GM23338 (cell line): ENCODE results near the gene ADCY1. TPM values are rescaled to one million over a fixed set of nuclear protein-coding genes. Genes with fewer than 3 reads are reported as not detected.
A peak's percentile ranks its signal among the peaks of the same experiment; 100 is the strongest.

Source experiments
- ATAC-seq: fragments of 200-7000 bp; cut with Tn5 transposase; 3 replicates; pipeline ENCODE4 v1.9.1; 2020
- DNase-seq: peaks from one replicate; pipeline ENCODE4 v3.0.0-alpha.2; 2015; ENCODE audit warnings: low spot score
- H2AFZ ChIP-seq: fragments of 200-600 bp; sonication (generic); 2 replicates; pipeline ENCODE4 v1.8.0; 2016; ENCODE audit warnings: antibody characterized with exemption, mild to moderate bottlenecking, moderate library complexity
- H3F3A ChIP-seq: fragments of 200-600 bp; sonication (generic); replicated peaks from 2 replicates; pipeline ENCODE4 v1.8.0; 2017; ENCODE audit warnings: antibody characterized with exemption, mixed run types, low read depth
- H3K27ac ChIP-seq: fragments of 200-600 bp; sonication (generic); 2 replicates; pipeline ENCODE4 v1.6.1; 2016; ENCODE audit warnings: low read depth
- H3K27me3 ChIP-seq: fragments of 200-600 bp; sonication (generic); 2 replicates; pipeline ENCODE4 v1.8.0; 2016; ENCODE audit warnings: mild to moderate bottlenecking, mixed run types, moderate library complexity; ENCODE audit not compliant: insufficient read depth
- H3K36me3 ChIP-seq: fragments of 200-600 bp; sonication (generic); 2 replicates; pipeline ENCODE4 v1.8.0; 2016; ENCODE audit warnings: mild to moderate bottlenecking; ENCODE audit not compliant: insufficient read depth
- H3K4me1 ChIP-seq: fragments of 200-600 bp; sonication (generic); 2 replicates; pipeline ENCODE4 v1.8.0; 2016; ENCODE audit warnings: mild to moderate bottlenecking, moderate library complexity; ENCODE audit not compliant: insufficient read depth
- H3K4me2 ChIP-seq: fragments of 200-600 bp; sonication (generic); 2 replicates; pipeline ENCODE4 v1.7.1; 2017; ENCODE audit warnings: mixed run types
- H3K4me3 ChIP-seq: fragments of 200-600 bp; sonication (generic); 2 replicates; pipeline ENCODE4 v1.6.1; 2016; ENCODE audit warnings: mixed run types
- H3K79me2 ChIP-seq: fragments of 200-600 bp; sonication (generic); replicated peaks from 2 replicates; pipeline ENCODE4 v1.8.0; 2017; ENCODE audit warnings: mild to moderate bottlenecking; ENCODE audit not compliant: insufficient read depth
- H3K9me2 ChIP-seq: fragments of 200-600 bp; sonication (generic); 2 replicates; pipeline ENCODE4 v1.8.0; 2017; ENCODE audit not compliant: insufficient read depth
- H4K20me1 ChIP-seq: fragments of 200-600 bp; sonication (generic); replicated peaks from 2 replicates; pipeline ENCODE4 v1.8.0; 2017; ENCODE audit warnings: mild to moderate bottlenecking; ENCODE audit not compliant: insufficient read depth
- H3K27ac Mint-ChIP-seq: 2 replicates; pipeline ENCODE4 v1.8.0; 2020; ENCODE audit warnings: inconsistent platforms, mild to moderate bottlenecking, moderate library complexity, mixed read lengths
- H3K27me3 Mint-ChIP-seq: 3 replicates; pipeline ENCODE4 v1.8.0; 2022; ENCODE audit warnings: low read depth, mild to moderate bottlenecking, moderate library complexity, mixed read lengths, inconsistent platforms; ENCODE audit not compliant: insufficient read depth, poor library complexity
- H3K36me3 Mint-ChIP-seq: 3 replicates; pipeline ENCODE4 v1.8.0; 2021; ENCODE audit warnings: low read depth, mild to moderate bottlenecking, inconsistent platforms, moderate library complexity, mixed read lengths
- H3K4me1 Mint-ChIP-seq: 3 replicates; pipeline ENCODE4 v1.8.0; 2020; ENCODE audit warnings: mild to moderate bottlenecking, inconsistent platforms, mixed read lengths
- H3K4me3 Mint-ChIP-seq: 3 replicates; pipeline ENCODE4 v1.8.0; 2021; ENCODE audit warnings: moderate library complexity, mild to moderate bottlenecking, inconsistent platforms, mixed read lengths
- H3K9me3 Mint-ChIP-seq: 3 replicates; pipeline ENCODE4 v1.8.0; 2020; ENCODE audit warnings: moderate library complexity, mild to moderate bottlenecking, inconsistent platforms, mixed read lengths
- CREB1 ChIP-seq: fragments of 250-450 bp; sonication (Bioruptor Pico); IDR thresholded peaks from 2 replicates; pipeline ENCODE4 v1.5.0; 2020; ENCODE audit warnings: low read depth, mild to moderate bottlenecking, moderate library complexity
- EZH2 ChIP-seq: fragments of 200-600 bp; sonication (generic); IDR thresholded peaks from one replicate; pipeline ENCODE4 v1.8.0; 2017; ENCODE audit warnings: antibody characterized with exemption, mild to moderate bottlenecking, low read depth; ENCODE audit not compliant: unreplicated experiment
- EZH2phosphoT487 ChIP-seq: fragments of 200-600 bp; sonication (generic); IDR thresholded peaks from one replicate; pipeline ENCODE4 v1.8.1; 2018; ENCODE audit warnings: antibody characterized with exemption; ENCODE audit not compliant: unreplicated experiment
- JUNB ChIP-seq: IDR thresholded peaks from one replicate; pipeline ENCODE4 v1.6.1; 2016; ENCODE audit warnings: antibody characterized with exemption; ENCODE audit not compliant: unreplicated experiment
- NANOG ChIP-seq: IDR thresholded peaks from 2 replicates; pipeline ENCODE4 v1.6.1; 2016; ENCODE audit warnings: antibody characterized with exemption, borderline replicate concordance
- POLR2AphosphoS5 ChIP-seq: IDR thresholded peaks from 2 replicates; pipeline ENCODE4 v1.6.1; 2016; ENCODE audit warnings: antibody characterized with exemption, low read depth
- STAT1 ChIP-seq: IDR thresholded peaks from one replicate; pipeline ENCODE4 v1.6.1; 2016; ENCODE audit warnings: antibody characterized with exemption; ENCODE audit not compliant: unreplicated experiment
- ZNF114 ChIP-seq: fragments of 250-450 bp; sonication (Bioruptor Pico); IDR thresholded peaks from 2 replicates; pipeline ENCODE4 v1.5.0; 2020; ENCODE audit warnings: mild to moderate bottlenecking, moderate library complexity
- ZNF331 ChIP-seq: fragments of 250-450 bp; sonication (Bioruptor Pico); IDR thresholded peaks from 2 replicates; pipeline ENCODE4 v1.5.0; 2020; ENCODE audit warnings: low read depth, mild to moderate bottlenecking, moderate library complexity
- polyA plus RNA-seq: library from polyadenylated mRNA; unstranded; fragments of >200 nt; fragmentation: Nextera tagmentation; extraction: Ambion mirVana; gene quantifications from 2 replicates; pipeline ENCODE4 v1.2.1, GENCODE V29; 2016
- total RNA-seq: library from RNA; depleted of rRNA; stranded (reverse); fragments of >200 nt; shearing (Covaris generic); gene quantifications from 2 replicates; pipeline ENCODE4 v1.2.3, GENCODE V29; 2014
- TF ChIP-seq, protein P1 (sequence below), 2 experiments: fragments of 200-600 bp in 1 of 2; sonication (generic) in 1 of 2; conservative IDR thresholded peaks; 2 replicates each; pipeline versions ENCODE4 v1.5.1 to v1.6.1; 2016 to 2017; ENCODE audit warnings: antibody characterized with exemption in 2 of 2, low read depth in 2 of 2, mild to moderate bottlenecking in 2 of 2, moderate library complexity in 1 of 2
- TF ChIP-seq, protein P2 (sequence below): fragments of 250-450 bp; sonication (Bioruptor Pico); IDR thresholded peaks from 2 replicates; pipeline ENCODE4 v1.5.0; 2020; ENCODE audit warnings: mild to moderate bottlenecking, moderate library complexity
- TF ChIP-seq, protein P3 (sequence below): IDR thresholded peaks from 2 replicates; pipeline ENCODE4 v1.6.1; 2016; ENCODE audit warnings: antibody characterized with exemption
- TF ChIP-seq, protein P4 (sequence below): IDR thresholded peaks from one replicate; pipeline ENCODE4 v1.6.1; 2018; ENCODE audit warnings: antibody characterized with exemption; ENCODE audit not compliant: unreplicated experiment

Gene ADCY1
- total and polyA plus RNA-seq, 2 experiments from 2014 or later, result 2.3 to 18.7 TPM

DNA sequence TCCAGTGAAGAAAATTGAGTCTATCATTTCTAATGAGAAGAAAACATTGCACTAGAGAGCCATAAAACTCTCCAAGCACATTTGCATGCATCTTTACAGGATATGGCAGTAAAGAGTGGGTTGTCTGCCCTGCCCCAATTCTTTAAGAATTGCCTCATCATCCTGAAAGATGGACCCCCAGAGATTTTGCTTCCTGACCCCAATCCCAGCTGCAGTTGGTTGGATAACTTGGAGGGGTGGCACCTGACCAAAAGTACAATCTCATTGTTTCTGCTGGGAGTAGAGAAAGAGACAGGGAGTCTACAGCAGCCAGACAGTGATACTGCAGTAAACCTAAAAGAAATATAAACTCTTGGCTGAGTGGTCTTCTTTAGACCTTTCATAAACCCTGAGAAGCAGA is 49.1 kb upstream of the ADCY1 start:
- Mint-ChIP-seq H3K27me3 (peaks cover 6% of the 10 kb centered on the region), H3K9me3 (no peaks in the 10 kb centered on the region; the same call in 1 of the 3 replicates), H3K27ac (no peak overlapping the region), H3K36me3 (no peaks in the 10 kb centered on the region), H3K4me3 (no peak overlapping the region), H3K4me1 (no peaks in the 10 kb centered on the region)
- H3K4me1 ChIP-seq, result no peaks in the 10 kb centered on the region
- ATAC-seq (no peak), DNase-seq (no peak)
- no peaks in the 10 kb centered on the region for H3K79me2 ChIP-seq
- H4K20me1 ChIP-seq, result no peaks in the 10 kb centered on the region
- H3F3A ChIP-seq, result no peaks in the 10 kb centered on the region
- no peak overlapping the region for H3K4me3 ChIP-seq
- no peak overlapping the region for H3K4me2 ChIP-seq
- H3K9me2 ChIP-seq, result peaks cover 2% of the 10 kb centered on the region; the same call in 1 of the 2 replicates
- no peaks in the 10 kb centered on the region for H3K36me3 ChIP-seq
- H3K27ac ChIP-seq, result no peak overlapping the region
- 0 out of 2 replicates have a peak overlapping the region, but pooled peaks have one; percentile 72 for H2AFZ ChIP-seq
- TF ChIP-seq ZNF114 (CRISPR knock-in tag) (no peak), JUNB (no peak), ZNF331 (no peak), STAT1 (no peak), POLR2AphosphoS5 (no peak), EZH2 (no peak), NANOG (no peak), EZH2phosphoT487 (no peak), CREB1 (no peak)
- TF ChIP-seq, protein P1, sequence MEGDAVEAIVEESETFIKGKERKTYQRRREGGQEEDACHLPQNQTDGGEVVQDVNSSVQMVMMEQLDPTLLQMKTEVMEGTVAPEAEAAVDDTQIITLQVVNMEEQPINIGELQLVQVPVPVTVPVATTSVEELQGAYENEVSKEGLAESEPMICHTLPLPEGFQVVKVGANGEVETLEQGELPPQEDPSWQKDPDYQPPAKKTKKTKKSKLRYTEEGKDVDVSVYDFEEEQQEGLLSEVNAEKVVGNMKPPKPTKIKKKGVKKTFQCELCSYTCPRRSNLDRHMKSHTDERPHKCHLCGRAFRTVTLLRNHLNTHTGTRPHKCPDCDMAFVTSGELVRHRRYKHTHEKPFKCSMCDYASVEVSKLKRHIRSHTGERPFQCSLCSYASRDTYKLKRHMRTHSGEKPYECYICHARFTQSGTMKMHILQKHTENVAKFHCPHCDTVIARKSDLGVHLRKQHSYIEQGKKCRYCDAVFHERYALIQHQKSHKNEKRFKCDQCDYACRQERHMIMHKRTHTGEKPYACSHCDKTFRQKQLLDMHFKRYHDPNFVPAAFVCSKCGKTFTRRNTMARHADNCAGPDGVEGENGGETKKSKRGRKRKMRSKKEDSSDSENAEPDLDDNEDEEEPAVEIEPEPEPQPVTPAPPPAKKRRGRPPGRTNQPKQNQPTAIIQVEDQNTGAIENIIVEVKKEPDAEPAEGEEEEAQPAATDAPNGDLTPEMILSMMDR (conservative IDR thresholded peaks at IDR 0.05; ENCODE audit: low read depth in 2 of 2), result no peak
- TF ChIP-seq, protein P2, sequence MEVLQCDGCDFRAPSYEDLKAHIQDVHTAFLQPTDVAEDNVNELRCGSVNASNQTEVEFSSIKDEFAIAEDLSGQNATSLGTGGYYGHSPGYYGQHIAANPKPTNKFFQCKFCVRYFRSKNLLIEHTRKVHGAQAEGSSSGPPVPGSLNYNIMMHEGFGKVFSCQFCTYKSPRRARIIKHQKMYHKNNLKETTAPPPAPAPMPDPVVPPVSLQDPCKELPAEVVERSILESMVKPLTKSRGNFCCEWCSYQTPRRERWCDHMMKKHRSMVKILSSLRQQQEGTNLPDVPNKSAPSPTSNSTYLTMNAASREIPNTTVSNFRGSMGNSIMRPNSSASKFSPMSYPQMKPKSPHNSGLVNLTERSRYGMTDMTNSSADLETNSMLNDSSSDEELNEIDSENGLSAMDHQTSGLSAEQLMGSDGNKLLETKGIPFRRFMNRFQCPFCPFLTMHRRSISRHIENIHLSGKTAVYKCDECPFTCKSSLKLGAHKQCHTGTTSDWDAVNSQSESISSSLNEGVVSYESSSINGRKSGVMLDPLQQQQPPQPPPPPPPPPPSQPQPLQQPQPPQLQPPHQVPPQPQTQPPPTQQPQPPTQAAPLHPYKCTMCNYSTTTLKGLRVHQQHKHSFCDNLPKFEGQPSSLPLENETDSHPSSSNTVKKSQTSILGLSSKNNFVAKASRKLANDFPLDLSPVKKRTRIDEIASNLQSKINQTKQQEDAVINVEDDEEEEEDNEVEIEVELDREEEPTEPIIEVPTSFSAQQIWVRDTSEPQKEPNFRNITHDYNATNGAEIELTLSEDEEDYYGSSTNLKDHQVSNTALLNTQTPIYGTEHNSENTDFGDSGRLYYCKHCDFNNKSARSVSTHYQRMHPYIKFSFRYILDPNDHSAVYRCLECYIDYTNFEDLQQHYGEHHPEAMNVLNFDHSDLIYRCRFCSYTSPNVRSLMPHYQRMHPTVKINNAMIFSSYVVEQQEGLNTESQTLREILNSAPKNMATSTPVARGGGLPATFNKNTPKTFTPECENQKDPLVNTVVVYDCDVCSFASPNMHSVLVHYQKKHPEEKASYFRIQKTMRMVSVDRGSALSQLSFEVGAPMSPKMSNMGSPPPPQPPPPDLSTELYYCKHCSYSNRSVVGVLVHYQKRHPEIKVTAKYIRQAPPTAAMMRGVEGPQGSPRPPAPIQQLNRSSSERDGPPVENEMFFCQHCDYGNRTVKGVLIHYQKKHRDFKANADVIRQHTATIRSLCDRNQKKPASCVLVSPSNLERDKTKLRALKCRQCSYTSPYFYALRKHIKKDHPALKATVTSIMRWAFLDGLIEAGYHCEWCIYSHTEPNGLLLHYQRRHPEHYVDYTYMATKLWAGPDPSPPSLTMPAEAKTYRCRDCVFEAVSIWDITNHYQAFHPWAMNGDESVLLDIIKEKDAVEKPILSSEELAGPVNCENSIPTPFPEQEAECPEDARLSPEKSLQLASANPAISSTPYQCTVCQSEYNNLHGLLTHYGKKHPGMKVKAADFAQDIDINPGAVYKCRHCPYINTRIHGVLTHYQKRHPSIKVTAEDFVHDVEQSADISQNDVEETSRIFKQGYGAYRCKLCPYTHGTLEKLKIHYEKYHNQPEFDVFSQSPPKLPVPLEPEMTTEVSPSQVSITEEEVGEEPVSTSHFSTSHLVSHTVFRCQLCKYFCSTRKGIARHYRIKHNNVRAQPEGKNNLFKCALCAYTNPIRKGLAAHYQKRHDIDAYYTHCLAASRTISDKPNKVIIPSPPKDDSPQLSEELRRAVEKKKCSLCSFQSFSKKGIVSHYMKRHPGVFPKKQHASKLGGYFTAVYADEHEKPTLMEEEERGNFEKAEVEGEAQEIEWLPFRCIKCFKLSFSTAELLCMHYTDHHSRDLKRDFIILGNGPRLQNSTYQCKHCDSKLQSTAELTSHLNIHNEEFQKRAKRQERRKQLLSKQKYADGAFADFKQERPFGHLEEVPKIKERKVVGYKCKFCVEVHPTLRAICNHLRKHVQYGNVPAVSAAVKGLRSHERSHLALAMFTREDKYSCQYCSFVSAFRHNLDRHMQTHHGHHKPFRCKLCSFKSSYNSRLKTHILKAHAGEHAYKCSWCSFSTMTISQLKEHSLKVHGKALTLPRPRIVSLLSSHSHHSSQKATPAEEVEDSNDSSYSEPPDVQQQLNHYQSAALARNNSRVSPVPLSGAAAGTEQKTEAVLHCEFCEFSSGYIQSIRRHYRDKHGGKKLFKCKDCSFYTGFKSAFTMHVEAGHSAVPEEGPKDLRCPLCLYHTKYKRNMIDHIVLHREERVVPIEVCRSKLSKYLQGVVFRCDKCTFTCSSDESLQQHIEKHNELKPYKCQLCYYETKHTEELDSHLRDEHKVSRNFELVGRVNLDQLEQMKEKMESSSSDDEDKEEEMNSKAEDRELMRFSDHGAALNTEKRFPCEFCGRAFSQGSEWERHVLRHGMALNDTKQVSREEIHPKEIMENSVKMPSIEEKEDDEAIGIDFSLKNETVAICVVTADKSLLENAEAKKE (CRISPR knock-in tag), result no peak
- TF ChIP-seq, protein P3, sequence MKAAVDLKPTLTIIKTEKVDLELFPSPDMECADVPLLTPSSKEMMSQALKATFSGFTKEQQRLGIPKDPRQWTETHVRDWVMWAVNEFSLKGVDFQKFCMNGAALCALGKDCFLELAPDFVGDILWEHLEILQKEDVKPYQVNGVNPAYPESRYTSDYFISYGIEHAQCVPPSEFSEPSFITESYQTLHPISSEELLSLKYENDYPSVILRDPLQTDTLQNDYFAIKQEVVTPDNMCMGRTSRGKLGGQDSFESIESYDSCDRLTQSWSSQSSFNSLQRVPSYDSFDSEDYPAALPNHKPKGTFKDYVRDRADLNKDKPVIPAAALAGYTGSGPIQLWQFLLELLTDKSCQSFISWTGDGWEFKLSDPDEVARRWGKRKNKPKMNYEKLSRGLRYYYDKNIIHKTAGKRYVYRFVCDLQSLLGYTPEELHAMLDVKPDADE, result no peak
- TF ChIP-seq, protein P4, sequence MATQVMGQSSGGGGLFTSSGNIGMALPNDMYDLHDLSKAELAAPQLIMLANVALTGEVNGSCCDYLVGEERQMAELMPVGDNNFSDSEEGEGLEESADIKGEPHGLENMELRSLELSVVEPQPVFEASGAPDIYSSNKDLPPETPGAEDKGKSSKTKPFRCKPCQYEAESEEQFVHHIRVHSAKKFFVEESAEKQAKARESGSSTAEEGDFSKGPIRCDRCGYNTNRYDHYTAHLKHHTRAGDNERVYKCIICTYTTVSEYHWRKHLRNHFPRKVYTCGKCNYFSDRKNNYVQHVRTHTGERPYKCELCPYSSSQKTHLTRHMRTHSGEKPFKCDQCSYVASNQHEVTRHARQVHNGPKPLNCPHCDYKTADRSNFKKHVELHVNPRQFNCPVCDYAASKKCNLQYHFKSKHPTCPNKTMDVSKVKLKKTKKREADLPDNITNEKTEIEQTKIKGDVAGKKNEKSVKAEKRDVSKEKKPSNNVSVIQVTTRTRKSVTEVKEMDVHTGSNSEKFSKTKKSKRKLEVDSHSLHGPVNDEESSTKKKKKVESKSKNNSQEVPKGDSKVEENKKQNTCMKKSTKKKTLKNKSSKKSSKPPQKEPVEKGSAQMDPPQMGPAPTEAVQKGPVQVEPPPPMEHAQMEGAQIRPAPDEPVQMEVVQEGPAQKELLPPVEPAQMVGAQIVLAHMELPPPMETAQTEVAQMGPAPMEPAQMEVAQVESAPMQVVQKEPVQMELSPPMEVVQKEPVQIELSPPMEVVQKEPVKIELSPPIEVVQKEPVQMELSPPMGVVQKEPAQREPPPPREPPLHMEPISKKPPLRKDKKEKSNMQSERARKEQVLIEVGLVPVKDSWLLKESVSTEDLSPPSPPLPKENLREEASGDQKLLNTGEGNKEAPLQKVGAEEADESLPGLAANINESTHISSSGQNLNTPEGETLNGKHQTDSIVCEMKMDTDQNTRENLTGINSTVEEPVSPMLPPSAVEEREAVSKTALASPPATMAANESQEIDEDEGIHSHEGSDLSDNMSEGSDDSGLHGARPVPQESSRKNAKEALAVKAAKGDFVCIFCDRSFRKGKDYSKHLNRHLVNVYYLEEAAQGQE, result no peak
- no peaks in the 10 kb centered on the region for H3K27me3 ChIP-seq
